GM10266 (cell line): Measurements from ENCODE around the gene IL1RAPL2.

Source experiments
- DNase-seq: peaks from one replicate; pipeline ENCODE4 v3.0.0; 2012; ENCODE audit errors: extremely low spot score
- TF ChIP-seq, protein P1 (sequence below): IDR thresholded peaks from 2 replicates; pipeline ENCODE4 v1.5.1; 2012; ENCODE audit warnings: mild to moderate bottlenecking, low read depth; ENCODE audit not compliant: control insufficient read depth, insufficient read depth; ENCODE audit errors: missing control alignments

The IL1RAPL2 gene

DNA sequence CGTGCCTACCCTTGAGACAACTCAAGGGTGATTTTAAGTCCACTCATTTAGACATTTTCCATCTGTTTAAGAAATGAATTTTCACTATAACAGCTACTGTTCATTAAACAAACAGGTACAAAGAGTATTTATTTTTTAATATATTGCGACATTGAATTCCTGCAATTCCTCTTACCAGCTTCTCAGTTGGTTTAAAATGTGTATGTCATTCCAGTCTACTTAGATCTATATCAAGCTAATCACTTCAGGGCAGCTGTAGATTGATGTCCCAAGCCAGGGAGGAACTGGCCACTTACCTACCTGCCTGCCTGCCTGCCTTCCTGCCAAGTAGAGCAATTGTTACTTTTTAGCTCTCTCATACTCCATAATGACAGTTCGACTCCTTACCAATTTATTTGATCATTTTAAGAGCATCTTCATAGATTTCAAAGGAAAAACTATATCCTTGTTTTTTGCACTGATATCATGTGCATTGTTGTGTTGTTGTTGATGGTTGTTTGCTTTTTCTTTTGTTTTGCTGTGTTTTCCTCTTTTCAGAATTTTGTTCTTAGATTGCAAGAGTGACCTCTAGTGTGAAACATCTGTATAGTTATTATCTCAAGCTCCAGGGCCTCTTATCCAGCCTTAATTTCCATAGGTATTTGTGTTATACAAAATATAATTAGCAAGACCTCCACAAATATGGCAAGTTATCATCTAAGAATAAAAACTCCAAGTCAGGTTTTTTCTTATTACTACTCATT lies 1135.5 kb downstream of the IL1RAPL2 start:
- no peak for DNase-seq
- TF ChIP-seq, protein P1, sequence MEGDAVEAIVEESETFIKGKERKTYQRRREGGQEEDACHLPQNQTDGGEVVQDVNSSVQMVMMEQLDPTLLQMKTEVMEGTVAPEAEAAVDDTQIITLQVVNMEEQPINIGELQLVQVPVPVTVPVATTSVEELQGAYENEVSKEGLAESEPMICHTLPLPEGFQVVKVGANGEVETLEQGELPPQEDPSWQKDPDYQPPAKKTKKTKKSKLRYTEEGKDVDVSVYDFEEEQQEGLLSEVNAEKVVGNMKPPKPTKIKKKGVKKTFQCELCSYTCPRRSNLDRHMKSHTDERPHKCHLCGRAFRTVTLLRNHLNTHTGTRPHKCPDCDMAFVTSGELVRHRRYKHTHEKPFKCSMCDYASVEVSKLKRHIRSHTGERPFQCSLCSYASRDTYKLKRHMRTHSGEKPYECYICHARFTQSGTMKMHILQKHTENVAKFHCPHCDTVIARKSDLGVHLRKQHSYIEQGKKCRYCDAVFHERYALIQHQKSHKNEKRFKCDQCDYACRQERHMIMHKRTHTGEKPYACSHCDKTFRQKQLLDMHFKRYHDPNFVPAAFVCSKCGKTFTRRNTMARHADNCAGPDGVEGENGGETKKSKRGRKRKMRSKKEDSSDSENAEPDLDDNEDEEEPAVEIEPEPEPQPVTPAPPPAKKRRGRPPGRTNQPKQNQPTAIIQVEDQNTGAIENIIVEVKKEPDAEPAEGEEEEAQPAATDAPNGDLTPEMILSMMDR = no peak

DNA sequence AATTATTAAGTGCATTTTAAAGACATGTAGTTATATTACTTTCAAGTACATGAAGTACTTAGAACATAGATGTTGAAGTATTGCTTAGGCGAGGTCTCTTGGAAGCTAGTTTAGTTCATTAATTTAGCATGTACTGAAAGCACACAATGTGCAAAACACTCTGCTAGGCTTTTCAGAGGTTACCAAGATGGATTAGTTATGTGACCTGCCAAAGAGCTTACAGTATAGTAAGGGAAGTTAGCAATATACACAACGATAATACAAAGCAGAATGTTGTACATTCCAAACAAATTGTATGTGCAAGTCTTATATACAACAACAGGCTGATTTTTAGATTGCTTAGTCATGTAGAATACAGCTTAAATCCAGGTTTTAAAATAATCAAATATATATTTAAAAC lies 1137.9 kb downstream of the IL1RAPL2 start:
- DNase-seq = no peak
- TF ChIP-seq, protein P1 = no peak

DNA sequence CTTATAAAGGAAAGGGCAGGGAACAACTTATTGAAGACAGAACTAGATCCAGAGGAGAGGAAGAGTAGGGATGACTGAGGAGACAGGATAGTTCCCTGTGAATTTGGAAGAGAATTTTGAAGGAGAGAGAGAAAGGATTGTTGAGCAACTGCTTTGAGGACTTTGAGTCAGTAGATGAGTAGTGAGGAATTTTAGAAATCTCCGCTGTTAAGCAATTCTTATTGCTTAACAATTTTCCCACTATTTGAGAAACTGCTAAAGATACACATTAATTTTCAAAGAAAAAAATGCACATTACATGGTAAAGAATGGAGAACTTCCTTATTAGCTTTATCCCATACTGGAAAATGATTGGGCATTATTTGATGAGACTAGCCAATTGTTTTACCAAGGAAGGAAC lies 1140.0 kb downstream of the IL1RAPL2 start:
- TF ChIP-seq, protein P1 = no peak
- no peak for DNase-seq

DNA sequence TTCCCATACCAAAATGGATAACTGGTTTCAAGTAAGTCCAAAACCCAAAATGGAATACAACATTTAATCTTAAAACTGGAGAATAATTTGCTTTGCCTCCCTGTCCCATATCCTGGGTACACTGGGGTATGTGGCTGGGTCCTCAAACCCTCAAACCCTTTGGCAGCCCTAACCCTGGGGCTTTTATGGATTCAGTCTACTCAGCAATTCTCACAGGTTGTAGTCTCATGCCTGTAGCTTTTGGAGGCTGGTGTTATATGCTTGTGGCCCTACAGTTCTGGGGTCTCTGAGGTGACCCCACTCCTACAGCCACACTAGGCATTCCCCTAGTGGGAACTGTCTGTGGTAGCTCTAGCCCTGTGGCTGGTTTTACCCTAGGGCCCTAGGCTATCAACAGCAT lies 1145.8 kb downstream of the IL1RAPL2 start:
- DNase-seq = no peak

DNA sequence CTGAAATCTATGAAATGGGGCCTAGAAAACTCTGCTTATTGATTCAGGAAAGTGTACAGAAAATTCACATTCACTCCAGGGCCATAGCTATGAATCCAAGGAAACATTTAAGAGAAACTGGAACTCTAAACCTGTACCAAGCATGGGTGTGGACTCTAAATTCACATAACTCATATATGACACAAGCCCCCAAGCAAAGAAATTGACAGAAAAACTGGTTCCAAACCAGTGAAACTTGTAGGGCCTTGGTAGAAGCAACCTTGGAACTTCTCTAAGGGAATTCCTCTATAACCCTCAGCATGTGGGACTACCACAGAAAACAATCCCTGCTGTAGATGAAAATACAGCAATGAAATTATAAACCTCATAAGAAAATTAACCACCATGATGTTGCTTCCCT lies 1149.7 kb downstream of the IL1RAPL2 start:
- TF ChIP-seq, protein P1 = no peak
- DNase-seq = no peak

More for the DNA sequence above, 1145.8 kb downstream of the IL1RAPL2 start:
- TF ChIP-seq, protein P1 = no peak

DNA sequence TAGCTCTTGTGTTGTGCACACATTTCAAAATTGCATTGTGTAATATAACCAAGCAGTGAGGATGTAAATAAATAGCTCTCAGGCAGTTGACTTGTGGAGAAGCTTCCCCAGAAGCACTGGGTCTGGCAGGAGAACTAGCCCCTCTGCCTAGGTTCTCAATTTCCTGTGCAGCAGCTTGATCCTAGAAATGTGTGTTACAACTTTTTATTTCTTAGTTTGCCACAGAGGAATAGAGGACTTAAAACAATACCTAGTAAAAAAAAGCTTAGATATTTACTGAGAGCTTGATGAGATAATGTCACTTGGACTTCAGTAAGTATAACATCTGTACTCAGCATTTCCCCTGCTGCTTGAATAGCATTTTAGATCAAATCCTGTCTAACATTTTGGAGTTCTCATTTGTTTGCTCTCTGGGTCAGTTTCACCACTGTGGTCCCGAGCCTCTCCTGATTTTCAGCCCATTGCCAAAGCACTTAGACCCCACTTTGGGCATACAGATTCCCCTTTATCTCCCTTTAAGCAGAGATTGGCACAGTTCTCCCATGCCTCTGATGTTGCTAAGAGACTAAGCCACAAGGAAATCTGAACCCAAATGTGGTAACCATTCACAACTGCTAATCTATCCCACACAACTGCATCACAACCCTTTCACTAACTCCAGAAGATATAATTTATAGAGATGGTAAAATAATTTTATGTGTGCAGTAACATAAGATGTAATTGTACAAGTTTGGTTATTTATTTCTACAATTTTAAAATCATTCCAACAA lies 1158.2 kb downstream of the IL1RAPL2 start:
- TF ChIP-seq, protein P1 = no peak
- no peak for DNase-seq

DNA sequence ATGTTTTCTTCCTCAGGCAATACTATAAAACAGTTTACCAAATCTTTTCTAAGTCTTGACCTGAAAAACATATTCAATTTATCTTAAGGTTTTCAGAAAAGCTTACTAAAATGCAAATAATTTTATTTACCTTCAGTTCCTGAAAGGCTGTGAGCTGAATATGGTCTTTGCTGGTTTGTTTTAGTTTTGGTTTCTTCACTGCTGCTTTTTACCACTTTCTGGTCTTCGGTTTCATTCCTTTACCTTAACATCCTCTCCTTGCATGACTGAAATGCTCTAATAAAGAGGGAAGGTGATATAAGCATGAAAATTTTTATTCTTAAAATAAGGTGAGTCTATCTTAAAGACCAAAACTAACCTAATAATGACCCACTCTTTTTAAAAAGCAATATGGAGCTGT lies 1159.2 kb downstream of the IL1RAPL2 start:
- TF ChIP-seq, protein P1 = no peak

More for the DNA sequence above, 1159.2 kb downstream of the IL1RAPL2 start:
- DNase-seq = no peak
